HG03139 (cell line): Measurements from ENCODE around the gene SPTBN5.

Experiments used
- ATAC-seq: cut with Tn5 transposase; IDR thresholded peaks from one replicate; pipeline ENCODE4 v1.9.1; 2021; ENCODE audit not compliant: unreplicated experiment

SPTBN5 gene

GRCh38 chr15:41868321-41868720 is 25.5 kb downstream of the SPTBN5 start:
- no peak for ATAC-seq

GRCh38 chr15:41866872-41867579 is 26.8 kb downstream of the SPTBN5 start:
- no peak for ATAC-seq

- ATAC-seq = no peak
These were observed 27.6 kb downstream of the SPTBN5 start for GRCh38 chr15:41866263-41866703.

GRCh38 chr15:41865490-41866055 is 28.3 kb downstream of the SPTBN5 start:
- ATAC-seq = no peak

- ATAC-seq = no peak
These were observed 31.2 kb downstream of the SPTBN5 start for GRCh38 chr15:41862515-41863116.

GRCh38 chr15:41861736-41862356 is 32.0 kb downstream of the SPTBN5 start:
- no peak for ATAC-seq

GRCh38 chr15:41860049-41860828 is 33.6 kb downstream of the SPTBN5 start:
- ATAC-seq = no peak

GRCh38 chr15:41858756-41859155 is 35.1 kb downstream of the SPTBN5 start:
- ATAC-seq = no peak

GRCh38 chr15:41857316-41857715 is 36.5 kb downstream of the SPTBN5 start:
- ATAC-seq = no peak

- ATAC-seq = no peak
These were observed 37.1 kb downstream of the SPTBN5 start for GRCh38 chr15:41856716-41857115.

- no peak for ATAC-seq
These were observed 37.6 kb downstream of the SPTBN5 start for GRCh38 chr15:41856262-41856661.

- no peak for ATAC-seq
These were observed 38.4 kb downstream of the SPTBN5 start for GRCh38 chr15:41855261-41855961.

- ATAC-seq = no peak
These were observed 39.4 kb downstream of the SPTBN5 start for GRCh38 chr15:41854443-41854842.

- ATAC-seq = no peak
These were observed 40.0 kb downstream of the SPTBN5 start for GRCh38 chr15:41853831-41854230.

GRCh38 chr15:41852736-41853590 is 40.9 kb downstream of the SPTBN5 start:
- ATAC-seq = no peak

GRCh38 chr15:41851755-41852370 is 42.0 kb downstream of the SPTBN5 start:
- ATAC-seq = no peak

- ATAC-seq = no peak
These were observed 42.7 kb downstream of the SPTBN5 start for GRCh38 chr15:41851167-41851523.

GRCh38 chr15:41850482-41851166 is 43.2 kb downstream of the SPTBN5 start:
- no peak for ATAC-seq

- ATAC-seq = no peak
These were observed 44.0 kb downstream of the SPTBN5 start for GRCh38 chr15:41849861-41850260.
